RWPE2 (cell line): Measurements from ENCODE around the gene ZCCHC14.

Experiments used
- ATAC-seq: fragments of 200-7000 bp; cut with Tn5 transposase; 3 replicates; pipeline ENCODE4 v1.9.1; 2021; ENCODE audit warnings: low read depth
- DNase-seq: peaks from one replicate; pipeline ENCODE4 v3.0.0-alpha.2; 2020; ENCODE audit warnings: low spot score
- H3K27ac ChIP-seq: fragments of 450-650 bp; 2 replicates; pipeline ENCODE4 v1.5.1; 2017; ENCODE audit warnings: mild to moderate bottlenecking; ENCODE audit not compliant: poor library complexity, severe bottlenecking
- H3K27me3 ChIP-seq: fragments of 250-450 bp; sonication (Bioruptor Pico); 2 replicates; pipeline ENCODE4 v1.5.1; 2021; ENCODE audit warnings: mild to moderate bottlenecking, moderate library complexity; ENCODE audit not compliant: insufficient read depth, poor library complexity, severe bottlenecking
- H3K36me3 ChIP-seq: fragments of 250-450 bp; sonication (Bioruptor Pico); 2 replicates; pipeline ENCODE4 v1.5.1; 2020; ENCODE audit warnings: low read depth, mild to moderate bottlenecking, moderate library complexity
- H3K4me1 ChIP-seq: fragments of 250-450 bp; sonication (Bioruptor Pico); 2 replicates; pipeline ENCODE4 v1.5.1; 2021; ENCODE audit warnings: mild to moderate bottlenecking, moderate library complexity; ENCODE audit not compliant: insufficient read depth, poor library complexity, severe bottlenecking
- H3K4me3 ChIP-seq: fragments of 250-450 bp; sonication (Bioruptor Pico); 2 replicates; pipeline ENCODE4 v1.5.1; 2021; ENCODE audit warnings: mild to moderate bottlenecking, moderate library complexity; ENCODE audit not compliant: severe bottlenecking
- H3K9me3 ChIP-seq: fragments of 250-450 bp; sonication (Bioruptor Pico); 2 replicates; pipeline ENCODE4 v1.5.1; 2021; ENCODE audit warnings: mild to moderate bottlenecking, moderate library complexity; ENCODE audit not compliant: severe bottlenecking
- CTCF ChIP-seq: fragments of 450-650 bp; IDR thresholded peaks from one replicate; pipeline ENCODE4 v1.5.1; 2017; ENCODE audit warnings: mild to moderate bottlenecking, moderate library complexity; ENCODE audit not compliant: poor library complexity, severe bottlenecking

The ZCCHC14 gene

GRCh38 chr16:87437327-87437726, 55.5 kb downstream of the ZCCHC14 start:
- Histone ChIP-seq H3K27me3 (no peaks in the 10 kb centered on the region), H3K4me3 (no peak overlapping the region), H3K4me1 (peaks cover 15% of the 10 kb centered on the region), H3K27ac (no peak overlapping the region), H3K9me3 (no peaks in the 10 kb centered on the region), H3K36me3 (no peaks in the 10 kb centered on the region)
- TF ChIP-seq CTCF = no peak
- ATAC-seq (no peak), DNase-seq (no peak)

- TF ChIP-seq CTCF = no peak
- no peak for DNase-seq
- Histone ChIP-seq H3K27me3 (no peaks in the 10 kb centered on the region), H3K4me1 (peaks cover 21% of the 10 kb centered on the region), H3K4me3 (no peak overlapping the region), H3K36me3 (peaks cover 3% of the 10 kb centered on the region; the same call in 1 of the 2 replicates), H3K9me3 (no peaks in the 10 kb centered on the region), H3K27ac (peak overlapping the region; percentile 65)
- ATAC-seq = peak; percentile 35
Measured at GRCh38 chr16:87436225-87437172, 56.3 kb downstream of the ZCCHC14 start.

GRCh38 chr16:87435372-87436224, 57.2 kb downstream of the ZCCHC14 start:
- no peak for DNase-seq
- H3K27ac ChIP-seq = peak overlapping the region; percentile 65
- no peaks in the 10 kb centered on the region for H3K27me3 ChIP-seq
- peaks cover 3% of the 10 kb centered on the region; the same call in 1 of the 2 replicates for H3K36me3 ChIP-seq
- no peak overlapping the region for H3K4me3 ChIP-seq
- no peaks in the 10 kb centered on the region for H3K9me3 ChIP-seq
- H3K4me1 ChIP-seq = peaks cover 23% of the 10 kb centered on the region
- ATAC-seq = peak; percentile 66
- no peak for TF ChIP-seq CTCF

GRCh38 chr16:87434146-87434667, 58.6 kb downstream of the ZCCHC14 start:
- peaks cover 7% of the 10 kb centered on the region; the same call in 1 of the 2 replicates for H3K36me3 ChIP-seq
- no peak overlapping the region for H3K4me3 ChIP-seq
- DNase-seq (no peak), ATAC-seq (no peak)
- no peak for TF ChIP-seq CTCF
- H3K27me3 ChIP-seq = no peaks in the 10 kb centered on the region
- H3K4me1 ChIP-seq = peaks cover 23% of the 10 kb centered on the region
- no peak overlapping the region for H3K27ac ChIP-seq
- H3K9me3 ChIP-seq = no peaks in the 10 kb centered on the region
